NCI-H69 (cell line): ENCODE measurements around the gene DENND1A.

Source experiments
- DNase-seq: peaks from one replicate; lab custom pipeline; 2025; lab: John Stamatoyannopoulos, UW

The DENND1A gene

GRCh38 chr9:123394291-123395235, 535.4 kb downstream of the DENND1A start:
- peak; percentile 72 for DNase-seq

GRCh38 chr9:123392802-123393201, 537.1 kb downstream of the DENND1A start:
- no peak for DNase-seq

DNA sequence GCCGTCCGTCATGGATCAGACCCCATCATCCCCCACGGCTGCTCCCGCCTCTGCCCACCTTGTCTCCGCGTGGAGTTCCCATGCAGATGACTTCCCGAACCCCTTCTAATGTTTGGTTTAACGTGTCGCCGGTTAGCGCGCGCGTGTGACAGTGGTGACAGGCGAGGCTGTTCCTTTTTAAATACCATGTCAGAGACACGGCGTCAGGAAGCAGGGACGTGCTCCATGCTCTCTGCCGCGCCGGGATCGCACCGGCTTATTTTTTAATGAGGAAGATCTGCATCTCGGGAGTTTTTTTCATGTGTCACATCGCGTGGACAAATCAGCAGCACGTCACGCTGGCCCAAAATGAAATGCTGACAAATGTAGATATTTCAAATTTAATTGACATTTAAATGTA, 538.0 kb downstream of the DENND1A start:
- peak; percentile 63 for DNase-seq

DNA sequence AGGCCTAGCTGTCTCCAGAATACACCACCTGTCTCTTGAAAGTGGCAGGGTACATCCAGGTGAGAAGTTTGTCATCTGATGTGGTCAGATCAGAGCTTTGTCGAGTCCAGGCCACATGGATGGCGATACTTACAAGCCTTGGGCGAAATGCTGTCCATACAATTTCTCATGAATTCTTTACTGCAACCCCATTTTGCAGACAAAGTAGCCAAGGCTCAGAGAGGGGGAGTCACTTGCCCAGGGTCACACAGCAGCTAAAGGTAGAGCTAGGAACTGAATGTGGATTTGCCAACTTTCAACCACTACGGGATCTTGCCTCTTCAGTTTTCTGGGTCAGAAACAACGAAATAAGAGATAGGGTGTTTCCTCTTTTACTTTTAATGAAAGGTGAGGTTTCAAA, 538.7 kb downstream of the DENND1A start:
- DNase-seq: no peak

DNA sequence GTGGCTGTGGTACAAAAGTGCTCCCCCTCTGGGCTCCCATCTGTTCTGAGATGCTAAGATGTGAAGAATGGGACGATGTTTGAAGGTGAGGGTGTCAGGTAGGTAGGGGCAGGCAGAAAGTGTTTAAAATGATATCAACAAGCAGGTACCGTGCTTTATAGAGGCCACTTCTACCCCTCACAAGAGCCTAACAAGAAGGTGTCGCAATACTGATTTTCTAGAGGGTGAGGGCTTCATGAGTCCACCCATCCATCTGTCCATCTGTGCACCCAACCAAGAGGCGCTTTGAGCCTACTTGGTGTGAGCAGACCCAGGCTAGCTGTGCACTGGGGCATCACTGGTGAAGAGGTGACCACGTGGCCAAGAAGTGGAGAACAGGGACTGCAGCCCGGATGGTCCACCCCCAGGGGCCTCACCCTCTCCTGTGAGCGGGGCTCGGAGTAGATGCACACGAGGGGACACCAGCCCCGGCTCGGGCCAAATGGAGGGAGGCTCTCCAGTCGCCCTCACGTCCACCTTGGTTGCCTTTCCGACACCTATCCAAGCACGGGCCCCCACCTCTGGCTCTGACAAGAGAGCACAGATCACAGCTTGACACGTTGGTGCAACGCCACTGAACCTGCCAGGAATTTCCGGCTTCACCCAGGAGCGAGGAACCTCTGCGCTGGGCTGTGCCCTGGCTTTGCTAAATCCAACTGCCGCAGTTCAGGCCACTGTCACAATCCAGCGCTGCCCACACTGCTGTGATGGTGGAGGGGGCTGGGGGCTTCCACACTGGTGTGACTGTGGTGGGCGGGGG, 539.4 kb downstream of the DENND1A start:
- peak; percentile 22 for DNase-seq

- no peak for DNase-seq
Observed at GRCh38 chr9:123389698-123390097, 540.2 kb downstream of the DENND1A start.

DNA sequence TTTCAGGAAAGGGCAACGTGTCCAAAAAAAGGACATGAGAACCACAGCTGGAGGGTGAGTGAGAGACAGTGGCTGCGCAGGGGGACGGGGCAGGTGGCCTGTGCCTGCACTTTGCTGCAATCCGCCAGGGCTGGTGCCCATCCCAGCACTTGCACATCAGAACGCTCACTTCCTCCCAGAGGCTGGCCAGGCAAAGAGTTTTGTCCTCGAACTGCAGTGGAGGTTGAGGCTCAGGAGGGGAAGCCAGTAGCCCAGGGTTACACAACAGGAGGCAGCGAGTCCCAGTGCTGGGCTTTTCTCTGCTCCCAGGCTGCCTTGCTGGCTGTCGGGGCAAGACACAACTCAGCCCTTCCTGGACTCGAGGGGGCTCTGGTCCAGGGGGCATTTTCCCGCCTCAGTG, 540.9 kb downstream of the DENND1A start:
- DNase-seq: no peak

GRCh38 chr9:123387686-123388085, 542.2 kb downstream of the DENND1A start:
- no peak for DNase-seq

DNA sequence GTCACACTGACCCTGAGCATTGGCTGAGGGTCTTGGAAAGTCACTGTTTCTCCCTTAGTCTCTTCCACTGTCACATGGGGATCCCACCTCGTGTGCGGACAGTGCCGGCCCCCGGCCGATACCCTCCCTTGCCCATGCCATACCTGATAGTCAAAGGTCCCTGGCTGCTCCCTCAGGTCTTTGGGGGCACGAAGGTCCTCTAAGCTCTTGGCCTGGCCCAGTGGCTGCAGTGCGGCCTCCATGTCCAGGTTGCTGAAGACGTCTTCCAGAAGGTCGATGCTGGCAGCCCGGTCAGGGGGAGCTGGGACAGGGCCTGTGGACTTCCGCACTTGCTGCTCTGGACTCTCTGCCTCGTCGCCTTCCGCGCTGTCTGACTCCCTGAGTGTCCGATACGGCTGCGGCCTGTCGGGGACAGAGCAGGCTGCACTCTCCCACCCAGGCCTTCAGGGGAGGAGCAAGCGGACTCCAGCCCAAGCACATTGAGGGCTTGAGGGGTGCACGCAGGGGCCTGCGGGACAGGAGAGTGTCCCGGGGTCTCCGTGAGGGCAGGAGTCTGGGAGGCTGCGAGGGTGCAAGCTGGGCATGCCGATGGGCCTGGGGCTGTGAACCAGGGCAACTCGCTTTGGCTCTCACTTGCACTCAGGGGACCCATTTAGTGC, 546.3 kb downstream of the DENND1A start:
- no peak for DNase-seq

GRCh38 chr9:123382653-123383511, 547.0 kb downstream of the DENND1A start:
- DNase-seq: no peak

DNA sequence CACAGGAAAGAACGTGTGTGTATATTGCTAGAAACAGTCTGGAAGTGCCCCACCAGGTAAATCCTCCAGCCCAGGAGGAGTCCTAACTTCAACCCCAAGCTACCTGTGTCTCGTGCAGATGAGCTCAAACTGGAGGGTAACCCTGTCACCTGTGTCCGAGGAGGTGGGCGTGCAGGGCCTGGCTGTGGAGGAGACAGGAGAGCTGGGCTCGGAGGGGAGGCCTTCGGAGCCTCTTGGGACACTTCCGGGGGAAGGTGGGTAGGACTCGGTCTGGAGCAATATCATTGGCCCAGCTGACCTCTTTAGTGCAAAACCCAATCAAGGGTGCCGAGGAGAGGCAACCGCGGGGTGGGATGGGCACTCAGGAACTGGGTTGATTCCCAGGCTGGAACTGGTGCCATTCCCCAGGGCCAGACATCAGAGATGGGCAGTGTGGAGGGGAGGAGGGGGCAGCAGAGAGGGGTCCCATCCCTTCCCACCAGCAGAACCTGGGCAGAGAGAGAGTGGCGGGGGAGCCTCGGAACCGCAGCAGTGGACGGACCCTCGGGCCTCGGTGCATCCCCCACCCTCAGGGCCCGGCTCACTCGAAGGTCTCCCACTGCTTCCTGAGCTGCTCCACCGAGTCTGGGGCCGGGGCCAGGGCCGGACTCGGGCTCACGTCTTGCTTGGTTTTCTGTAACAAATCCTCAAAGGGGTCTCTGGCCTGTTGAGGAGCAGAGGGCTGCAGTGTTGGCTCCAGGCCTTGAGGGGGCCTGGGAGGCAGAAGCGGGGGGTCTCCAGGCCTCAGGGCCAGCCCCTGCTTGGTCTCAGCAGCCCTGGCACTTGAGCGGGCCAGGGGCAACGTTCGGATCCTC, 548.8 kb downstream of the DENND1A start:
- DNase-seq: no peak

DNA sequence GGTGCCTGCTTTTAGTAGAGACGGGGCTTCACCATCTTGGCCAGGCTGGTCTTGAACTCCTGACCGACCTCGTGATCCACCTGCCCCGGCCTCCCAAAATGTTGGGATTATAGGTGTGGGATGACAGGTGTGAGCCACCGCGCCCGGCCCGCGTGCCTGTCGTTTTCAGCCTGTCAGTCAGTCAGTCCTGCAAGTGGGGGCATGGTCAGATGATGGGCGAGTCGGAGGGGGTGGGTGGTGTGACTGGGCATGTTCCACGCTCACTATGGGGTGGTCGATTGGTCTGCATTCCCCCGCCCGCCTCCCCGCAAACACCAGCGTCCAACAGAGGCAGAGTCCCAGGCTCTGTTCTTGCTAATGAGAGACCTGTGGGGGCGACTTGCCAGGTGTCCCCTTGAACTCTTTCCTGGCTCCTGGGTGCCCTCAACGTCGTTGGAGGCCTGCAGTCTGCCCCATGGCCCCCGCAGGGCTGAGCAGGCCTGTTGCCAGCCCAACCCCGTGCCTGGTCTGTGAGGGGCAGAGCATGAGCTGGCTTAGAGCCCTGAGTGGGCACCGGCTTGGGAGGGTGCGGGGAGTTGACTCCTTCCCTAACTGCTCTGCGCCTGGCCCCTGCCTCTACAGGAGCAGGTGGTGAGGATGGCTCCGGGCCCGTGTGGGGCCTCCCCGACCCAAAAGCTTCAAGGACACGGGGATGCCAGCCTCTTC, 550.8 kb downstream of the DENND1A start:
- DNase-seq: no peak

GRCh38 chr9:123378025-123378424, 551.9 kb downstream of the DENND1A start:
- peak; percentile 49 for DNase-seq

DNA sequence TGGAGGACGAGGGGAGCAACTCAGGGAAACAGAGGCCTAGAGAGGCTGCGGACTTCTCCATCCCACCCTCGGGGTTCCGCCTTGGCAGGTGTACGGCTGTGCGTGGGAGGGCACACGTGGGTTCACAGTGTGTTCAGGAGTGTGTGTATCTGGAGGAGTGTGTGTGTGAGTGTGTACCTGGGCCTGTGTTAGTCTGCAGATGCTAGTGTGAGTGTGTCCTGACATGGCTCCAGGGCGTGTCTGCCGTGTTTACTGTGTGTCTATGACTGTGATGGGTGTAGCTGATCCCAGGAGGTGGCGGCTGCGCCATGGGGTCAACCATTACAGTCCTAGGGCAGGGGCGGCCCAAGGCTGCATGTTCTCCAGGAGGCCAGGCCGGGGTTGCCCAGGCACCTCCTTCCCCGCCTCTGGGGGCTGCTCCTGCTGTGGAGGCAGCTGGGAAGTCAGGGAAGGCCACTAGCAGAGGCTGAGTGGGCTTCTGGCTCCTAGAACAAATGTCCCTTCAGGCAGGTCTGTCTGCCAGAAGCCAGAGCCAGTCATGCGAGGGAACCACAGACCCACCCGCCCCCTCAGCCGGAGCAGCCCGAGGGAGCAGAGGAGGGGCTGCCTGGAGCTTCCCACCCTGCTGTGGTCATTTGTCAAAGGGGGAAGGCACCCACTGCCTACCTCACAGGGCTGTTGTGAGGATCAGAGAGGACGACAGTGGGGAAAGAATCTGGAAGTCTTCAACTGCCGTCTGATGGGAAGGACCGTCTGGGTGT, 552.5 kb downstream of the DENND1A start:
- peak; percentile 81 for DNase-seq

GRCh38 chr9:123376218-123377071, 553.5 kb downstream of the DENND1A start:
- DNase-seq: peak; percentile 74

DNA sequence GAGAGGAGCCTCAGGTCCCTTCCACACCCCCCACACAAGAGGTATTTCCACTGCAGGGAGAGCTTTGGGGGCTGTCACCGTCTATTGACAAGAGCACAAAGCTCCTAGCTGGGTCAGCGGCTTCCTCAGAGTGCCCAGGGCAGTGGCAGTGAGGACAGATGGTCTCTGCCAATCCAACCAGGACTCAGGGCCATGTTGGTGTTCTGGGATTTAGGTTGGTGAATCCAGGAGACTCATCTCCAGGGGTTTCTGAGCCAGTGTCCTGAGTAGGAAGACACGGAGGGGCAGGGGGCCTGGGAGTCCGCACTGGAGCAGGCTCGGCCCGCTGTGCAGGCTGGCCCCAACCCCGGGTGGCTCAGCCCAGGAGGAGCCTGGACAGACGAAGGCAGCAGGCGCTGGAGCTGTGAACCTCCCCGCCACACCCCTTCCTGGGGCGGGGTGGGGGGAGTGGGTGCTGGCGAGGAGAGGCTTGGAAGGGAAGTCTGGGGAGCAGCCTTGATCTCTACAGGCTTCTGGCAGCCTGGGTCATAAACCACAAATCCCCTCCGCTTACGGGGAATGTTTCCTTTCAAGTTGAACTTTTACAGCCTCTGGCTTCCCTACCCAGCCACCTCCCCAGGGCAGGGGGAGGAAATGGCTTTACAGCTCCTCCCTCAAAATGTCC, 554.3 kb downstream of the DENND1A start:
- peak; percentile 76 for DNase-seq

DNA sequence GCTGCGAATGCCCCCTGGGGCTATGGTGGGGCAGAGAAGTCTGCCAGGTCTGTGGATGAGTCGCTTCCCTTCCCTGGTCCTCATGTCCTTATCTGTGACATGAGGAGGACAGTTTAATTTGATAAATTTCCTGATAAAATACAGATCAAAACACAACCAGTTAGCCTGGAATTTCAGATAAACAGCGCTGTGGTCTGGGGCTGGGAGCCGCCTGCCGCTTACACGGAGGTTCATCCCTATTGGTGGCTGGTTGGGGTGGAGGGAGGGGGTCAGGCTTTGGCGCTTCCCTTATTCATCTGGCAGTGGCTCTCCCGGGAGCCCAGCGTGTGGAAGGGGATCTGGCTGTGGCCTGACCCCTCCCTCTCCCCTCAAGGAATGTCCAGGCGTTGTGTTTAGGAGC, 556.0 kb downstream of the DENND1A start:
- DNase-seq: no peak
